ENCODE data around the gene ATP4A.

ATP4A gene

GRCh38 chr19:35565016-35565856 is 1.8 kb upstream of the ATP4A start:
- no peak for DNase-seq

DNA sequence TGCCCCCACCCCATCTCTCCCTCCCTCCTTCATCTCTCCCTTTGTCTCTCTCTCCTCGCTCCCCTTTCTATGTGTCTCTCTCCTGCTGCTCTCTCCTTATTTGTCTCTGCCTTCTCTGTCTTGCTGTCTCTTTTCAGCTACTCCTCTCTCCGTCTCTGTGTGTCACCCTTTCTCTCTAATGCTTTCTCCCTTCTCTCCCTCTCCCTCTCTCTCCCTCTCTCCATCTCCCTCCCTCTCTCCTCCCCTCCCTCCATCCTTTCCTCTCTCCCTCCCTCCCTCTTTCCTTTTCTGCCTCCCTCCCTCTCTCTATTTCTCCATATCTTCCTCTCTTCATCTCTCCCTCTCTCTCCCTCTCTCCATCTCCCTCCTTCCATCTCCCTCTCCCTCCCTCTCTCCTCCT is 682 bp downstream of the ATP4A start:
- DNase-seq: no peak

DNA sequence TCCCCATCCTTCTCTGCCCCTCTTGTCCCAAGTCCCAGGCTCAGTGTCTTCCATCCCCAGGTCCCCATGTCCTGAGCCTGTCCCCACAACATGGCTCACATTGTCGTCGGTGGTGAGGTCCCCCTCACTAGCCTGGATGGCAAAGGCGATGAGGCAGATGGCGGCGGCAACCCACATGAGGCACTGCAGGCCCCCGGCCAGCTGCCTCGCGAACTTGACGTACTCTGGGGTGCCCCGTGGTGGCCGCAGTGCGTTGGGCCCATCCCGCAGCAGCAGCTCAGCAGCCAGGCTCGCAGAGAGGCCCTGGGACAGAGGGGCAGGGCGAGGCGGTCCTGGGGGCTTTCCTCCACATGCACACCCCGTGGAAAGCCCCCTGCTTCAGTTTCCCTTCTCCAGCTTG is 1.1 kb downstream of the ATP4A start:
- no peak for DNase-seq

DNA sequence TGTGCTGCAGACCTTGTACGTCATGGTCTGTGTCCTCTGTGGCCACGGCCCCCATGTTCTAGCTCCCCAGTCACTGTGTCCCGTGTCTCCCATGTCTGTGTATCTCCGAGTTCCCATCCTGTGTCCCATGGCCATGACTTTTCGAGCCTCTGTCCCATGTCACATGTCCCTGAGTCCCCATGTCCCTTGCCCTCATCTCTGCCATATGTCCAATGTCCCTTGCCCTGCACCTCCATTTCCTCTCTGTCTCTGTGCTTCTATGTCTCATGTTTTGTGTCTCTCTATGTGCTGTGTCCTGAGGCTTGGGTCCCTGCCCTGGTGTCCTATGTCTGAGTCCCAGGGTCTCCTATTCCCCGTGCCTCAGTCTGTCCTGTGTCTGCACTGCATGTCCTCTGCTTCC is 2.0 kb downstream of the ATP4A start:
- DNase-seq: no peak

DNA sequence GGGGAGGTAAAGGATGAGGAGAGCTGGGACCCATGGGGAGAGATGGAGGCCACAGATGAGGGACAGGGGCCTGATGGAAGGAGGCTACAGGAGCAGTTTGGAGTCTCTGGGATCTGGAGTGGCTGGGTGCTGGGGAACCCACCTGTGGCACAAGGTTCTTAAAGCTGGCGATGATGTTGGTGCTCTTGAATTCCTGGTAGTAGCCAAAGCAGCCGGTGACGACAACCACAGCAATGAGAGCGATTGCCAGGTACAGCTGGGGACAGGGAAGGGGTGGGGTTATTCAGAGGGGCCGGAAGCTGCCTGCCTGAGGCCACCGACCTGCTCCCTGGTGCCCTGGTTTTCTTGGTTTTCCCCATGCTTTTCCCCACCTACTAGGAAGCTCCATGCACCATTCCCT is 2.8 kb downstream of the ATP4A start:
- no peak for DNase-seq

DNA sequence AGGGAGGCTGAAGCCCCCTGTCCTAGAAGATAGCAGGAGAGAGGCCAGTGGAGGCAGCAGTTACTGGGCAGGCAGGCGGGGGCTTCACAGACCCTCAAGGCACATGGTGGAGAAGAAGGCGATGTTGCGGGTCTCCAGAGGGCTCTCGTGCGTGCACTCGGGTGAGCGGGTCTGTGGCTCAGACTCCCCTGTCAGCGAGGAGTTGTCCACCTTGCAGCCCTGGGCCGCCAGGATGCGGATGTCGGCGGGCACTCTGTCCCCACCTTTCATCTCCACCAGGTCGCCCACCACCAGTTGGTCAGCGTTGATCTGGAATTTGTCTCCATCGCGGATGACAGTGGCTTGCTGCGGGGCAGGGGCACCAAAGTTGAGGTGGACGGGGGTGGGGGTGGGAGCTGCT is 3.2 kb downstream of the ATP4A start:
- DNase-seq: no peak

DNA sequence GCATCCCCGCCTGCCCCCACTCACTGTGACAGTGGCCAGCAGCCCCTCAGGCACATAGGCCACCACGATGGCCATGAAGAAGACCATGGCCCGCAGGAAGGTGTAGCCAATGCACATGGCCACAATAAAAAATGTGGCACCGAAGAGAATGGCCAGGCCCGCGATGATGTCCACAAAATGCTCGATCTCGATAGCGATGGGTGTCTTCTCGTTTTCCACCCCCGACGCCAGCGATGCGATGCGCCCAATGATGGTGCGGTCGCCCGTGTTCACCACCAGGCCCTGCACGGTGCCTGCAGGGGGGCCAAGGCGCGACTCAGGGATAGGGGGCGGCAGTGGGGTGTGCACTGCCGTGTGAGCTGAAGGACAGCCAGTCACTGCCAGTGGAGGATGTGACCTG is 3.7 kb downstream of the ATP4A start:
- no peak for DNase-seq

DNA sequence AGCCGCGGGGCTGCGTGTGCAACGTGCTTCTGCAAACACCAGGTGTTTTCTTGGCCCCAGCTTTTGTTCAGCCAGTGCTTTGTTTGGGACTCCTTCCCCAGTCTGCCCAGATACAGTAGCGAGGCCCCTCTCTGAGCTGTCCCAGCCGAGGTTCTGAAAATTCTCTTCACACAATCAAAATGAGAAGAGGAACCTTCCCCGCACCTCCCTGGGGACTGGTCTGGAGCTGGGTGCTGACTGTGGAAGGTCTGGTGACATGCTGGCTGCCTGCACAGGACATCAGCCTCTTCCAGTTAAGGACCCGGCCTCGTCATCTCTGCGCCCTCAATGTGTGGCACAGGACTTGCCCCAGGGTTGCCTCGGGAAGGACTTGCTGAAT is 4.2 kb downstream of the ATP4A start:
- DNase-seq: no peak

- no peak for DNase-seq
Measured at GRCh38 chr19:35558400-35559280, 4.8 kb downstream of the ATP4A start.

GRCh38 chr19:35557539-35558399 is 5.7 kb downstream of the ATP4A start:
- peak; percentile 91 for DNase-seq

DNA sequence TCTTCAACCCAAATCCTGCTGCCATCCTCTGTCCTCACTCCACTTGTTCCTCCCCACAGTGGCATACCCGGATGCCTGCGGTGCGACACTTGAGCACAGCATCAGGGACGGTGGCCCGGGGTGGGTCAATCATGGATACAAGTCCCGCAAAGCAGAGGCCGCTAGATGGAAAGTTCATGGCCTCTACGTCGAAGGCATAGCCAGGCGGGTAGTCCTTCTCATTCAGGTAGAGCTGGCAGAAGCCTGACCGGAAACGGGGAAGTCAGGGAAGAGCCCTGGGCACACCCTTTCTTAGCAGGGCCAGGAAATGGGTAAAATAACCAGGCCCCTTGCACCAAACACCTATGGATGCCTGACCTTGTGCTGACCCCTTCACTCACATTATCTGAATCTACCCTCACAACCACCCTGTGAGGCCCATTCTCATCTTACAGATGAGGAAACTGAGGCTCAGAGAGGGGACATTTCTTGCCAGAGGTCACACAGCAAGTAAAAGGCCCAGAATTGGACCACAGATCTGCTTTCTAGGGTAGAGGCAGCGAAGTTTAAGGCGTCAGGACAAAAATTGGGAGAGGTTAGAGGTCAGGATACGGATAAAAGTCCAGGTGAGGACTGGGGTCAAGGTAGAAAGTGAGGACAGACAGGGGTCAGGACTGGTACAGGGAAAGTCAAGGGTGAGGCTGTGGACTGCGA is 6.5 kb downstream of the ATP4A start:
- DNase-seq: no peak

- no peak for DNase-seq
Measured at GRCh38 chr19:35556025-35556590, 7.3 kb downstream of the ATP4A start.

DNA sequence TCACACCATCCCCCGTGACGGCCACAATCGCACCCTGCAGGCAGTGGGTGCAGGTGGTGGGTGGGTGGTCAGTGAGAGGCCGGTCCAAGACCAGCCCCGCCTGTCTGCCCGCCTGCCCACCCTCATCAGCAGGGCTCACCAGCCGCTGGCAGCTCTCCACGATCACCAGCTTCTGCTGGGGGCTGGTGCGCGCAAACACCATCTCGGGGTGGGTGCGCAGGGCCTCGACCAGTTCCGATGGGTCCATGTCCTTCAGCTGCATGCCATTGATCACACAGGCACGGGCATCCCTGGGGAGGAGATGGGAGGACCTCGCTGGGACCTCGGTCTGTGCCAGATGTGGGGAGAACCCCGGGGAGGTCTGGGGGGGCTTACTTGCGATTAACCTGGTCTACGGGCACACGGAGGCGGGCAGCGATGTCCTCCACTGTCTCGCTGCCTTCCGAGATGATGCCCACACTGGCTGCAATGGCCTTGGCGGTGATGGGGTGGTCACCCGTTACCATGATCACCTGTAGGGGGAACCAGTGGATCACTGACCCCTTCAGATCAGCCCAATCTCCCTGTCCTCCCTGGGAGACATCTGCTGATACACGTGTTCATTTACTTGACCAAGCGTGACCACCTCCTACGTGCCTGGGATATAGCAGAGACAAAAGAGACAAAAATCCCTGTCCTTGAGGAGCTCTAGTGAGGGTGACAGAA is 8.0 kb downstream of the ATP4A start:
- DNase-seq: no peak

- DNase-seq: no peak
Measured at GRCh38 chr19:35554076-35554475, 9.4 kb downstream of the ATP4A start.

DNA sequence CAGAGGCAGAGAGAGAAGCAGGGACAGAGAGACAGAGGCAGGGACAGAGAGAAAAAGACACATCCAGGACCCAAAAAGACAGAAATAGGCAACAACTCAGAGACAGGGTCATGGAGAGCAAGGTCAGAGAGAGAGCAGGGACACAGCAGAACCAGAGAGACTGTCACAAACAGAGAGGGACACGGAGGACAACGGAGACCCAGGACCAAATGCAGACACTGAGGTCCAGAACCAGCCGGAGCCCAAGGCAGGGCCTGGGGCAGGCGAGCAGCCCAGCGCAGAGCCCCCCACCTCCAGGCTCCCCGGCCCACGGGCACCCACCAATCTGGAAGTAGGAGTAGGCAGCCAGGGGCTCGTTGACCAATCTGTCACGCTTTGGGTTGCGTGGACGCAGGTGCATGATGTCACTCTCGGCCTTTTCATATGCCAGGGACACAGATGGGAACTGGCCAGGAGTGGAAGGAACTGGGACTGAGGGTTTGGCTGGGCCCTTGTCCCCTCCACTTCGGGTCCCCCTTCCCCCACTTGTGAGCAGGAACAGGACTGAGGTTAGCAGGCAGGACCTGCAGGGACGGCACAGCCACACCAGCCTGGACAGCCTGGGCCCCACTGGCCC is 10.0 kb downstream of the ATP4A start:
- no peak for DNase-seq

- no peak for DNase-seq
Measured at GRCh38 chr19:35552534-35553384, 10.7 kb downstream of the ATP4A start.

DNA sequence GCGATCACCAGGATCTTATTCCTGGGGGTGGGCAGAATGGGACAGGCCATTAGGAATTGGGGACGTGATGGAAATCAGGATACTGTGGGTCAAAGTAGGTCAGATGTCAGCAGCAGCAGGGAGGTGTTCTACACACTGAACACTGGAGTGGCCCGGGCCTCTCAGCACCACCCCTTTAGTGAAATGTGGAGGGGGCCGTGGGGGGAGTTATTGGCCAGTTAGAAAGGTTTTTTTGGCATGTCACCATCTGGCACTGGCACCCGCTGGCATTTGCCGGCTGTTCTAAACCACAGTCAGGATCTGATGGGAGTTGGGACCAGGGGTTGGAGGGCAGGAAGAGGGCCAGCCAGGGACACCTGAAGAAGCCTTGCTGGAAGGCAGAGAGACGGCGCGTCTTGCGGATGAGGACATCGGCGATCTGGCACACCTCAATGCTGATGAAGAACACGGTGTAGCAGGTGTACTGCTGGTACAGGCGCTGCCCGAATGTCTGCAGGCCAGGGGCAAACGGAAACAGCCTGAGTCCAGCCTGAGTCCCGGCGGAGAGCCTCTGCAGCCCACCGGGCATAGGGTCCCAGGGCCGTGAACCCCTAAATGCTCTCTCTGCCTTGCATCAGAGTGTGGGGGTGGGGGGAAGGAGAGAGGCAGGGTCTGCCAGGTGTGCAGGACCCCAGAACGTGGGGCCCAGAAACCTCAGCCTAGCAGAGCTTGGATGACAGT is 12.2 kb downstream of the ATP4A start:
- DNase-seq: no peak

DNA sequence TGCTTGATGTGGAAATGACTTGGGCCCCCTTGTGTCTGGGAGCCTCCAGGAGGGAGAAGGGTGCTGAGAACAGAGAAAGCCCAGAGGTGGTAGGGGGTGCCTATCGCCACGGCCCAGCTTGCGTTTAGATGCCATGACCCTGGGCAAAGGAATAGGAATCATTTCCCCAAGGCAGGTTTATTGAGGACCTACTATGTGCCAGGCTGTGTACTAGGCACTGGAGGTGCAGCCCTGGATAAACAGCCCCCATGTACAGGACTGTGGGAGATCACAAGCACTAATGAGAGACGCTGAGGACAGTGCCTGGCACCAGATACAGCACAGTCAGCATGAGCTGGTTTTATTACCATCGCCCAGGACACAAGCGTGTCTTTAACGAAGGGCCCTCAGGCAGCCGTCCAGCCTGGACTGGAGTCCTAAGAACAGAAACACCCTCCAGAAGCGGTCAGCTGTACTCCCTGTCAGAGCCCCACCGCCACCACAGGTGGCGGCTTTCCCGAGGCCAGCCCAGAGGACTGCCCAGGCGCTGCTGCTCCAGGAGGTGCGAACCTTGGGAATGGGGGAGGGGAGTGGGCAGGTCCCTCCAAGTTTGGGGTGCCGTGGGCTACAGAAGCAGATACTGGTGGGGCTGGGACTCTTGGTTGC is 13.5 kb downstream of the ATP4A start:
- no peak for DNase-seq

Measured in eye (tissue), 1 donor.